ENCODE data around the gene PEBP1. TPM values are rescaled to one million over a fixed set of nuclear protein-coding genes. Genes with fewer than 3 reads are reported as not detected.

PEBP1 gene
- total and polyA plus RNA-seq, 11 donors: 295 to 751 (median 420) TPM

DNA sequence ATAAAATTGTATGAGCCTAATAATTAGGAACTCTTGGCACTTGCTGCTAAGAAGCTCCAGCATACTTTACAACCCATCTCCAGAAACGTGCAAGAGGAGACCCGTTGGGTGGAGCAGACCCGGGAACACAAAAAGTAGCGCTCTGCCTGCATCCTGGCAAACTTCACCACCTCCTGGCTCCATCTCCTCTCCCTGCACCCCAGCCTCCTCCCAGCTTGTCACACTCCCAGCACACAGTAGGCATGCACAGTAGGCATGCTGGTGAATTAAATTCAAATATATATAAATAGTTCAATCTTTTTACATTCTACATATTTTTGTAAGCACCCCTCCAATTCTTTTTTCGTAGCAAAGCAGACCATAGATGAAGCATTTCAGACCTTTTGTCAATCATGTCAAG is 33.3 kb upstream of the PEBP1 start:
- no peaks in the 10 kb centered on the region for H3K9me3 ChIP-seq
- H3K27me3 ChIP-seq: no peaks in the 10 kb centered on the region
- ATAC-seq (no peak), DNase-seq (no peak)
- TF ChIP-seq CTCF (IDR thresholded peaks at IDR 0.05) (no peak), POLR2A (IDR thresholded peaks at IDR 0.05) (no peak)
- intact Hi-C loops (cut with DNase I): loop anchor here in 7 of 10 donors (2.0 to 10.0 kb wide), 4 partner anchors 35 to 228 kb away; partner anchors contain the start of gene WSB2 (in 6 of the 7)
- peaks cover 0 to 19% (median 9%) of the 10 kb centered on the region in 12 donors for H3K4me1 ChIP-seq
- 31 to 49% (median 43%) methylated on average over 5 of the region's 5 CpGs for WGBS, 4 donors
- H3K27ac ChIP-seq: peak overlapping the region in 3 of 12 donors; percentile 83 to 87 (median 85)
- no peaks in the 10 kb centered on the region for H3K36me3 ChIP-seq
- H3K4me3 ChIP-seq: peak overlapping the region in 11 of 12 donors; percentile 60 to 99 (median 86)

DNA sequence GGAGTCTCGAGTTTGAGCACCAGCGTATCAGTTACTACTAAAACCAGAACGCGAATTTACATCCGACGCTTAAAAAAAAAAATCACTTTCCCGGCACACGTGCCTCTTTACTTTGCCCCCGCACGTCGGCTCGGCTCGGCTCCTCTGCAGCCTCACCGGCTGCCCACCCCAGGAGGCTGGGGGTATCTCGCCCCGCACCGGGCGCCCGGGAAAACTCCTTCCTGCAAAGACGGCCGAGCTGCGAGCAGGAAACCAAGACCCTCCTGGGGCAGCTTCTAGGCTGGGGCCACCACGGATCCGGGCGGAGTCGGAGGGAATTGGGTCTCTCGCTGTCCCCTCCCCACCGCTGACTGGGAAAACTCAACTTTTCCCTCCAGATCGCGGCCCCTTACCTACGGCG is 32.7 kb upstream of the PEBP1 start:
- Histone ChIP-seq H3K27ac (peak overlapping the region in 11 of 12 donors; percentile 51 to 88 (median 79)), H3K36me3 (no peaks in the 10 kb centered on the region), H3K9me3 (no peaks in the 10 kb centered on the region), H3K4me3 (peak overlapping the region; percentile 60 to 99 (median 86)), H3K27me3 (no peaks in the 10 kb centered on the region), H3K4me1 (peaks cover 0 to 19% (median 9%) of the 10 kb centered on the region in 12 donors)
- no peak for TF ChIP-seq POLR2A (IDR thresholded peaks at IDR 0.05)
- no peak for TF ChIP-seq CTCF (IDR thresholded peaks at IDR 0.05)
- DNase-seq (peak in 2 of 5 donors; percentile 22 to 29), ATAC-seq (peak in 3 of 4 donors; percentile 14 to 20 (median 17))
- intact Hi-C loops (cut with DNase I): loop anchor here in 7 of 10 donors (2.0 to 10.0 kb wide), 4 partner anchors 36 to 228 kb away; partner anchors contain the start of gene WSB2 (in 6 of the 7)
- 0% methylated on average over 14 to 32 of the region's 32 CpGs for WGBS, 4 donors

- intact Hi-C loops (cut with DNase I): loop anchor here in 7 of 10 donors (2.0 to 10.0 kb wide), 4 partner anchors 36 to 229 kb away; partner anchors contain the start of gene WSB2 (in 6 of the 7)
These were observed 32.1 kb upstream of the PEBP1 start, which contains the start of gene VSIG10 for GRCh38 chr12:118103601-118104382. VSIG10 (minus strand) TSS chr12:118104011; CDS start chr12:118103671, 340 bp downstream.

More at GRCh38 chr12:118103601-118104382, 32.1 kb upstream of the PEBP1 start, which contains the start of gene VSIG10:
- WGBS, 4 donors: 0 to 1% (median 1%) methylated on average over 19 to 75 of the region's 75 CpGs
- ATAC-seq (peak; percentile 75 to 97 (median 94)), DNase-seq (peak; percentile 75 to 89 (median 76))
- no peaks in the 10 kb centered on the region for H3K9me3 ChIP-seq
- H3K4me1 ChIP-seq: peaks cover 0 to 19% (median 9%) of the 10 kb centered on the region in 12 donors
- peak within 1 kb of the TSS; percentile 25 to 88 (median 78) for H3K27ac ChIP-seq
- H3K36me3 ChIP-seq: no peaks in the 10 kb centered on the region
- no peaks in the 10 kb centered on the region for H3K27me3 ChIP-seq
- H3K4me3 ChIP-seq: peak within 1 kb of the TSS; percentile 60 to 99 (median 86)
- TF ChIP-seq CTCF (IDR thresholded peaks at IDR 0.05) (peak in 1 of 12 donors; percentile 6), POLR2A (IDR thresholded peaks at IDR 0.05) (peak in 1 of 2 donors; percentile 84)
